AG09319 (cell line): ENCODE measurements around the gene RAP1GDS1.
"Not testable (repeated sequence)": the region's sequence is repeated elsewhere in the genome, so short reads cannot be mapped to it uniquely, and the experiment has no call there.

Source experiments
- DNase-seq: peaks from one replicate; pipeline ENCODE4 v3.0.0-alpha.2; 2010; ENCODE audit warnings: low read depth; ENCODE audit errors: extremely low read depth
- TF ChIP-seq, protein P1 (sequence below): IDR thresholded peaks from 2 replicates; pipeline ENCODE4 v1.5.1; 2011; ENCODE audit warnings: low read depth, mild to moderate bottlenecking, inconsistent platforms, low read length, moderate library complexity

The RAP1GDS1 gene

DNA sequence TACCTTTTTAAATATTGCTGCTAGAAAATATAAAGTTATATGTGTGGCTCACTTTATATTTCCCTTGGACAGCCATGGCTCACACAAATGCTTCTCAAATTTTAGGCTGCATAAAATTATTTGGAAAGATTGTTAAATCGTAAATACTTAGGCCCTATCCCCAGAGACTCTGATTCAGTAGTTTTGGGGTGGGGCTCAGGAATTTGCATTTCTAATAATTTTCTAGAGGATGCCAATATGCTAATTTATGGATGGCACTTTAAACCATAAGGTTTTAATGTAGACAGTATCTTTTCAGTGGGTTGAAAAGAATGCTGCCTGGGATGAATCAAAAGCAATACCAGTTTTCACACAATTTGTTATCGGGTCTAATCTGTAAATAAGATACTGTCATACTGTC is 49.7 kb downstream of the RAP1GDS1 start:
- TF ChIP-seq, protein P1, sequence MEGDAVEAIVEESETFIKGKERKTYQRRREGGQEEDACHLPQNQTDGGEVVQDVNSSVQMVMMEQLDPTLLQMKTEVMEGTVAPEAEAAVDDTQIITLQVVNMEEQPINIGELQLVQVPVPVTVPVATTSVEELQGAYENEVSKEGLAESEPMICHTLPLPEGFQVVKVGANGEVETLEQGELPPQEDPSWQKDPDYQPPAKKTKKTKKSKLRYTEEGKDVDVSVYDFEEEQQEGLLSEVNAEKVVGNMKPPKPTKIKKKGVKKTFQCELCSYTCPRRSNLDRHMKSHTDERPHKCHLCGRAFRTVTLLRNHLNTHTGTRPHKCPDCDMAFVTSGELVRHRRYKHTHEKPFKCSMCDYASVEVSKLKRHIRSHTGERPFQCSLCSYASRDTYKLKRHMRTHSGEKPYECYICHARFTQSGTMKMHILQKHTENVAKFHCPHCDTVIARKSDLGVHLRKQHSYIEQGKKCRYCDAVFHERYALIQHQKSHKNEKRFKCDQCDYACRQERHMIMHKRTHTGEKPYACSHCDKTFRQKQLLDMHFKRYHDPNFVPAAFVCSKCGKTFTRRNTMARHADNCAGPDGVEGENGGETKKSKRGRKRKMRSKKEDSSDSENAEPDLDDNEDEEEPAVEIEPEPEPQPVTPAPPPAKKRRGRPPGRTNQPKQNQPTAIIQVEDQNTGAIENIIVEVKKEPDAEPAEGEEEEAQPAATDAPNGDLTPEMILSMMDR: no peak

DNA sequence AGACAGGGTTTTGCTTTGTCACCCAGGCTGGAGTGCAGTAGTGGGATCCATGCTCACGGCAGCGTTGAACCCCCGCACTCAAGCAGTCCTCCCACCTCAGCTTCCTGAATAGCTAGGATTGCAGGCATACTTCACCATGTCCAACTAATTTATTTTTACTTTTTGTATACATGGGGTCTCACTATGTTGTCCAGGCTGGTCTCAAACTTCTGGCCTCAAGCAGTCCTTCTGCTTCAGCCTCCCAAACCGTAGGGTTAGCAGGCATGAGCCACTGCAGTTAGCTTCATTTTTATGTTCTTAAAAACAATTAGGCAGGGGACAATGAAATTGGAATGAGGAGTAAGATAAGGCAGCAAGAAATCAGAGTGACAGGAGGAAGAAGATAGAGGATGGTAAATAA is 50.5 kb downstream of the RAP1GDS1 start:
- TF ChIP-seq, protein P1: no peak
- no peak for DNase-seq

More for the DNA sequence above, 49.7 kb downstream of the RAP1GDS1 start:
- no peak for DNase-seq

DNA sequence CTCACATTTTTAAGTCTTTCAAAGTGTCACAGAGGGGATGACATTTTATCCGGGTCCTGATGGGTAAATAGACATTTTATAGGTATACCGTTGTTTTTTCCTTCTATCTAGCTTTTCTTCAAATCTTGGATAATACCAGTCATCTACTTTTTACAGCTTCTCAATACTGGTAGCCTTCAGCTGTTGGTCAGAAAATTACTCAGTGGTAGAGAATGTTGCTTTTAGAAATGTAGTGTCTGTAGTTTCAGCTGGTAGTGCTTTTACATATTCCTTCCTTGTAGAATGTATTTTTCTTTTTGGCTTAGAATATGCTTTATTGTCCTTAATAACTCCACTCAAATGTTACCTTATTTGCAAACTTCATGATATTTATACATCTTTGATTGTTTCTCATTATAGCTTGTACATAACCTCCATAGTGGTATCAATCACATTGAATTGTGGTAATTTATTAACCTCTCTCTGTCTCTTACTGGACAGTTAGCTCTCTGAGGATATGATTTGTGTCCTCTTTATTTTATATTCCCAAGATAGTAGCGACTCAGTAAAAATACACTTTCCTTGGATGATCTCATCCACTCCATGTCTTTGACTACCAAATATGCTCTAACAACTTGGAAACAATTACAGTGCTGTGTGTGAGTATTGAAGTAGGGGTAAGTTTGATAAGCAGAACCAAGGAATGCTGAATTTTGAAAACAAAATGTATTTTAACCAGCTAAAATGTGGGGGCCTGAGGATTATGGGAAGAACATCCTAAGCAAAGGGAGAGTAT is 53.8 kb downstream of the RAP1GDS1 start:
- no peak for DNase-seq
- TF ChIP-seq, protein P1: no peak

DNA sequence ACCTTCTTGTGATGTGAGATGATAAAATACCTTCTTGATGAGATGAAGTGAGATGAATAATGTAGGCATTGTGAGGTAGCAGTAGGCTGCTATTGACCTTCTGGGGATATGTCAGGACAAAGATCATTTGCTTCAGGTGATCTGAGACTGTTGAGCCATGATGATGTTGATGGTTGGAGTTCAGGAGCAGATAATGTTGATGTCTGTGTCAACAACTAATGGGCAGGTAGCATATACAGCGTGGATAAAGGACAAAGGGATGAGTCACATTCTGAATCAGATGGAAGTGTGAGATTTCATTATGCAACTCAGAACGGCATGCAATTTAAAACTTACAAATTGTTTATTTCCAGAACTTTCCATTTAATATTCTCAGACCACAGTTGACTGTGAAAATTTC is 57.3 kb downstream of the RAP1GDS1 start:
- TF ChIP-seq, protein P1: no peak
- no peak for DNase-seq

DNA sequence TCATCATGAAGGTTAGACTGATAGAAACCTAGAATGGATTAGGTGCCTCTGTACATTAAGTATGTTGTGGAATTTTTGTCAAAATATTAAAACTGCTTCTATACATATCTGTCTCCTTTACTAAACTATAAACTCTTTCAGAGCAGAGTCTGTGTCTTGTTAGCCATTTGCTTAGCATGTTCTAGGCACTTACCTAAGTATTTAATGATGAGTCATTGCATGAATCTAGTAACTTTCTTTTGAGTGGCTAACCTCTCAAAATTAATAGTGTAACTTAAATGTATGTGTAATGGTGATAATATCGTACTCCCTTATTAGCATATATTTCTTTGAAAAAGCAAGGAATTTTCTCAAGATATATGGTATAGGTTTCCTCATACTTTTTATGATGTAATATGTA is 57.8 kb downstream of the RAP1GDS1 start:
- no peak for DNase-seq
- TF ChIP-seq, protein P1: no peak

DNA sequence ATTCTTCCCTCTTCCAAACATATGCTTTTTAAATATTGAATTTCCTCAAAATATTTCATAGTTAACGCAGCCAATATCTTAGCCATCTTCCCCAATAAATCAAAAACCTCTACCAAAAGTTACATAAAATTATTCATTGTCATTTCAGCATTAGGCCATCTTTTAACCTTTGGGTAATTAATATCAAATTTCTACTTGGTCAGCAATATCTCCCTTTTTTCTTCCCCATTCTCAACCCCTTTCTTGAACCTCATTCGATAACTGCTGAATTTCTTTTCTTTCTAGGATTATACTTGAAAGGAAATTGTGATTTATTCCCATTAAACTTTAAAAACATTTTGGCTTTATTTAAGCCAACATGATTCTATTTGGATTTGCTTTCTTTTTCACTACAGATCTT is 65.0 kb downstream of the RAP1GDS1 start:
- TF ChIP-seq, protein P1: no peak
- no peak for DNase-seq

DNA sequence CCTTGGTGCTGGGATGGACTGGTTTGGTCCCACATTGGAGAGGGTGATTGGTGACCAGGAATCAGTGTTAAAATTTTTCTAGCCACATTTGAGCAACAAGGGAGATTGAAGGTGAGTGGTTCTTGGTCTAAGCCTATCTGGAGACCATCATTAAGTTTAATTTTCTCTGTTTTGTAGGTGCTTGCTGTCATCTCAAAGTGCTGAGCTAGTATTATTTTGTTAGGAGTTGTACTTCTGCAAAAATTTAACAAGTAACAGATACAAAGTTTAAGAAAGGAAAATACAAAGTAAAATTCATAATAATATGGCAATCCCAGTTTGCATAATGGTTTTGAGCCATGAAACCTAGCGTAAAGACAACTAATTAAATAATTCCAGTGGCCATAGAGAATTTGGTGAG is 66.5 kb downstream of the RAP1GDS1 start:
- DNase-seq: no peak
- TF ChIP-seq, protein P1: no peak

DNA sequence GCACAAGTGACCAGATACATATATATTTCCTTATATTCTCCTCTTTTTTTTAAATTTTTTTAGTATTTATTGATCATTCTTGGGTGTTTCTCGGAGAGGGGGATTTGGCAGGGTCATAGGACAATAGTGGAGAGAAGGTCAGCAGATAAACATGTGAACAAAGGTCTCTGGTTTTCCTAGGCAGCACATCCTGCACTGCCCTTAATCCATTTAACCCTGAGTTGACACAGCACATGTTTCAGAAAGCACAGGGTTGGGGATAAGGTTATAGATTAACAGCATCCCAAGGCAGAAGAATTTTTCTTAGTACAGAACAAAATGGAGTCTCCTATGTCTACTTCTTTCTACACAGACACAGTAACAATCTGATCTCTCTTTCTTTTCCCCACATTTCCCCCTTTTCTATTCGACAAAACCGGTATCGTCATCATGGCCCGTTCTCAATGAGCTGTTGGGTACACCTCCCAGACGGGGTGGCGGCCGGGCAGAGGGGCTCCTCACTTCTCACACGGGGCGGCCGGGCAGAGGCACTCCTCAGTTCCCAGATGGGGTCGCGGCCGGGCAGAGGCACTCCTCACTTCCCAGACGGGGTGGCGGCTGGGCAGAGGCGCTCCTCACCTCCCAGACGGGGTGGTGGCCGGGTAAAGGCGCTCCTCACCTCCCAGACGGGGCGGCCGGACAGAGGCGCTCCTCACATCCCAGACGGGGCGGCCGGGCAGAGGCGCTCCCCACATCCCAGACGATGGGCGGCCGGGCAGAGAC is 68.9 kb downstream of the RAP1GDS1 start:
- DNase-seq: not testable (repeated sequence)
